A549 (cell line): Measurements from ENCODE around the gene BCR. TPM values are rescaled to one million over a fixed set of nuclear protein-coding genes. Genes with fewer than 3 reads are reported as not detected.

ENCODE experiments used
- ATAC-seq, 2 experiments: fragments of 200-7000 bp in 1 of 2; fragments of >200 bp in 1 of 2; cut with Nextera tagmentation in 1 of 2; cut with Tn5 transposase in 1 of 2; 3 replicates each; pipeline versions ENCODE4 v1.8.0 to v1.9.1; 2018 to 2020; ENCODE audit warnings: mild to moderate bottlenecking in 1 of 2, moderate library complexity in 1 of 2
- CTCF ChIA-PET: fragments of 300-600 bp; sonication (Branson Sonifier 250); formaldehyde crosslinking; extraction: SDS; loops from one replicate; lab custom pipeline; 2021; ENCODE audit warnings: antibody characterized with exemption, inconsistent platforms; lab: Yijun Ruan, JAX
- POLR2A ChIA-PET: fragments of 350-600 bp; formaldehyde crosslinking; extraction: SDS; loops from one replicate; lab custom pipeline; 2021; ENCODE audit warnings: antibody characterized with exemption, inconsistent platforms; lab: Yijun Ruan, JAX
- DNase-seq, 2 experiments: peaks; one replicate each; pipeline versions ENCODE4 v3.0.0 to v3.0.0-alpha.2; 2011 to 2016; ENCODE audit warnings: low read depth in 1 of 2, low spot score in 1 of 2
- FAIRE-seq: peaks from 2 replicates; lab custom pipeline; 2011; peaks lifted over from hg19 to GRCh38; lab: Jason Lieb, UNC
- H3K27ac ChIP-seq, 2 experiments: fragments of >200 bp; sonication (Bioruptor Twin); formaldehyde crosslinking; 3 replicates each; pipeline ENCODE4 v1.5.1; 2016 to 2017
- H3K4me1 ChIP-seq: fragments of >200 bp; sonication (Bioruptor Twin); formaldehyde crosslinking; 3 replicates; pipeline ENCODE4 v1.6.1; 2016
- H3K4me2 ChIP-seq: fragments of >200 bp; sonication (Bioruptor Twin); formaldehyde crosslinking; 3 replicates; pipeline ENCODE4 v1.6.1; 2016
- H3K4me3 ChIP-seq: fragments of >200 bp; sonication (Bioruptor Twin); formaldehyde crosslinking; 3 replicates; pipeline ENCODE4 v1.5.1; 2016
- H3K9me3 ChIP-seq: fragments of >200 bp; sonication (Bioruptor Twin); formaldehyde crosslinking; 3 replicates; pipeline ENCODE4 v1.6.1; 2016
- ATOH8 ChIP-seq: fragments of 250-450 bp; sonication (Bioruptor Pico); IDR thresholded peaks from 2 replicates; pipeline ENCODE4 v1.5.0; 2020; ENCODE audit warnings: low read depth, mild to moderate bottlenecking, moderate library complexity
- BHLHE40 ChIP-seq: IDR thresholded peaks from 2 replicates; pipeline ENCODE4 v1.6.1; 2012; ENCODE audit warnings: low read depth, low read length, inconsistent platforms
- ELK1 ChIP-seq: fragments of 150-350 bp; IDR thresholded peaks from 2 replicates; pipeline ENCODE4 v1.6.1; 2014; ENCODE audit warnings: low read depth, mild to moderate bottlenecking, low read length
- FOXS1 ChIP-seq: fragments of 250-450 bp; sonication (Bioruptor Pico); IDR thresholded peaks from 2 replicates; pipeline ENCODE4 v1.5.0; 2020; ENCODE audit warnings: mild to moderate bottlenecking, moderate library complexity
- HOXA7 ChIP-seq: fragments of 250-450 bp; sonication (Bioruptor Pico); IDR thresholded peaks from 2 replicates; pipeline ENCODE4 v1.5.0; 2020; ENCODE audit warnings: mild to moderate bottlenecking, moderate library complexity
- HOXB5 ChIP-seq: fragments of 250-450 bp; sonication (Bioruptor Pico); IDR thresholded peaks from 2 replicates; pipeline ENCODE4 v1.5.0; 2020; ENCODE audit warnings: mild to moderate bottlenecking, moderate library complexity
- MAX ChIP-seq: IDR thresholded peaks from 2 replicates; pipeline ENCODE4 v1.6.1; 2012
- MYC ChIP-seq: IDR thresholded peaks from 2 replicates; pipeline ENCODE4 v1.6.1; 2012; ENCODE audit warnings: mild to moderate bottlenecking, inconsistent platforms, low read length, improper control_type of control experiment, borderline replicate concordance
- NPAS2 ChIP-seq: fragments of 250-450 bp; sonication (Bioruptor Pico); IDR thresholded peaks from 2 replicates; pipeline ENCODE4 v1.8.0; 2022; ENCODE audit warnings: mild to moderate bottlenecking, moderate library complexity, borderline replicate concordance
- PHF8 ChIP-seq: fragments of 200-600 bp; sonication (generic); IDR thresholded peaks from 2 replicates; pipeline ENCODE4 v1.6.1; 2016; ENCODE audit warnings: low read depth, mild to moderate bottlenecking, antibody characterized with exemption, moderate library complexity, borderline replicate concordance
- REST ChIP-seq: fragments of 200-600 bp; sonication (generic); IDR thresholded peaks from 2 replicates; pipeline ENCODE4 v1.6.1; 2016; ENCODE audit warnings: antibody characterized with exemption, mild to moderate bottlenecking, moderate library complexity
- TP53 ChIP-seq: fragments of 250-450 bp; sonication (Bioruptor Pico); IDR thresholded peaks from 2 replicates; pipeline ENCODE4 v1.5.0; 2021; ENCODE audit warnings: mild to moderate bottlenecking, moderate library complexity
- ZNF302 ChIP-seq: fragments of 250-450 bp; sonication (Bioruptor Pico); IDR thresholded peaks from 2 replicates; pipeline ENCODE4 v1.9.0; 2021; ENCODE audit warnings: inconsistent platforms, mild to moderate bottlenecking, moderate library complexity
- WGBS: methylation state at CpG from one replicate; pipeline ENCODE4 v1.1.6; 2017; ENCODE audit errors: missing lambda C conversion rate; 5-methylcytosine and 5-hydroxymethylcytosine counted together
- polyA plus RNA-seq, 4 experiments: library from polyadenylated mRNA; depleted of rRNA in 3 of 4; stranded (reverse); fragments of >200 nt; fragmentation: RNase III in 1 of 4; extraction: RNeasy Plus Mini Kit Qiagen cat#74134 plus additional on column Dnase treatment in 1 of 4; gene quantifications; 2 replicates in 3 of 4; 3 replicates in 1 of 4; pipeline ENCODE4 v1.2.3, GENCODE V29; 2011 to 2017

Gene BCR
- polyA plus RNA-seq, 2 of the 4 experiments (the other 2 are of a cell fraction) = 14.7 to 16.4 TPM

- Histone ChIP-seq H3K9me3 (no peaks in the 10 kb centered on the region), H3K27ac (no peak overlapping the region), H3K4me3 (no peak overlapping the region), H3K4me2 (no peak overlapping the region), H3K4me1 (no peaks in the 10 kb centered on the region)
- ChIA-PET CTCF (interaction anchor here (1.1 kb wide), 2 partner anchors 15 to 93 kb away, joined by 4 read pairs; no protein-coding TSS in a partner anchor), POLR2A (no interaction called here)
- FAIRE-seq (no peak), ATAC-seq (no peak), DNase-seq (no peak)
- WGBS = 87% methylated on average over 9 of the region's 11 CpGs
- no peak for TF ChIP-seq MYC
- no peak for TF ChIP-seq ATOH8 (CRISPR knock-in tag)
- no peak for TF ChIP-seq MAX
- no peak for TF ChIP-seq FOXS1 (CRISPR knock-in tag)
- no peak for TF ChIP-seq ZNF302 (CRISPR knock-in tag)
- no peak for TF ChIP-seq REST
Observed at GRCh38 chr22:23267226-23268043, 87.1 kb downstream of the BCR start.

- CTCF ChIA-PET = interaction anchor here (1.1 to 1.4 kb wide), 2 partner anchors 14 to 16 kb away, joined by 4 to 6 read pairs; no protein-coding TSS in a partner anchor
Observed at GRCh38 chr22:23268139-23268712, 87.9 kb downstream of the BCR start.

More at GRCh38 chr22:23268139-23268712, 87.9 kb downstream of the BCR start:
- no peak overlapping the region for H3K27ac ChIP-seq
- no peaks in the 10 kb centered on the region for H3K4me1 ChIP-seq
- no peaks in the 10 kb centered on the region for H3K9me3 ChIP-seq
- no peak for DNase-seq
- ATAC-seq = no peak
- TF ChIP-seq ATOH8 (CRISPR knock-in tag) (no peak), ELK1 (no peak), HOXB5 (CRISPR knock-in tag) (no peak), TP53 (no peak), BHLHE40 (no peak), PHF8 (no peak), NPAS2 (CRISPR knock-in tag) (no peak), HOXA7 (CRISPR knock-in tag) (no peak), MAX (no peak)
- no peak overlapping the region for H3K4me3 ChIP-seq
- POLR2A ChIA-PET = no interaction called here
- H3K4me2 ChIP-seq = no peak overlapping the region
- WGBS = 88% methylated on average over 12 of the region's 22 CpGs
- no peak for FAIRE-seq
